WERI-Rb-1 (cell line): ENCODE results near the gene ANKRD33B.

Source experiments
- DNase-seq: peaks from one replicate; pipeline ENCODE4 v3.0.0-alpha.2; 2020
- H3K27ac ChIP-seq: fragments of 250-450 bp; sonication (Bioruptor Pico); 2 replicates; pipeline ENCODE4 v1.5.1; 2020; ENCODE audit warnings: mild to moderate bottlenecking, moderate library complexity
- H3K27me3 ChIP-seq: fragments of 250-450 bp; sonication (Bioruptor Pico); 2 replicates; pipeline ENCODE4 v1.5.1; 2021; ENCODE audit warnings: mild to moderate bottlenecking, low read depth, moderate library complexity; ENCODE audit not compliant: insufficient read depth, severe bottlenecking
- H3K36me3 ChIP-seq: fragments of 250-450 bp; sonication (Bioruptor Pico); 2 replicates; pipeline ENCODE4 v1.5.1; 2020; ENCODE audit warnings: mild to moderate bottlenecking, moderate library complexity
- H3K4me3 ChIP-seq: 2 replicates; pipeline ENCODE4 v1.5.1; 2011; ENCODE audit warnings: low read depth, mild to moderate bottlenecking, control low read depth, low read length
- H3K9me3 ChIP-seq: fragments of 250-450 bp; sonication (Bioruptor Pico); 2 replicates; pipeline ENCODE4 v1.5.1; 2021; ENCODE audit warnings: mild to moderate bottlenecking, moderate library complexity; ENCODE audit not compliant: severe bottlenecking
- TF ChIP-seq, protein P1 (sequence below): IDR thresholded peaks from 2 replicates; pipeline ENCODE4 v1.5.1; 2011; ENCODE audit warnings: low read depth, mild to moderate bottlenecking, control low read depth, inconsistent platforms, low read length

ANKRD33B gene

DNA sequence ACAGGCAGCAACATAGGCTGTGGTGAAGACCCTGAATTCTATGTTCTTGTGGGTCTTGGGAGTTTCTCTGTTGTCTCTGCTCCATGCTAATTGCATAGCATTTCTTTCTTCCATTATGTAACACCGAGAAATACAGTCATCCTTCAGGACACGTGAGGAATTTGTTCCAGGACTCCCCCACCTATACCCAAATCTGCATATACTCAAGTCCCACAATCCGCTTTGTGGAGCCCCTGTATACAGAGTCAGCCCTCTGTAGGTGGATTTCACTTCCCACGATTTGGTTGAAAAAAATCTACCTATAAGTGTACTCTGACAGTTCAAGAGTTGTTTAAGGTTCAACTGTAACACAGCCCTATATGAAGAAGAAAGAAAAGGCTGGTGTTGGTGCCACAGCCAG is 22.1 kb downstream of the ANKRD33B start:
- H3K9me3 ChIP-seq, result no peaks in the 10 kb centered on the region
- TF ChIP-seq, protein P1, sequence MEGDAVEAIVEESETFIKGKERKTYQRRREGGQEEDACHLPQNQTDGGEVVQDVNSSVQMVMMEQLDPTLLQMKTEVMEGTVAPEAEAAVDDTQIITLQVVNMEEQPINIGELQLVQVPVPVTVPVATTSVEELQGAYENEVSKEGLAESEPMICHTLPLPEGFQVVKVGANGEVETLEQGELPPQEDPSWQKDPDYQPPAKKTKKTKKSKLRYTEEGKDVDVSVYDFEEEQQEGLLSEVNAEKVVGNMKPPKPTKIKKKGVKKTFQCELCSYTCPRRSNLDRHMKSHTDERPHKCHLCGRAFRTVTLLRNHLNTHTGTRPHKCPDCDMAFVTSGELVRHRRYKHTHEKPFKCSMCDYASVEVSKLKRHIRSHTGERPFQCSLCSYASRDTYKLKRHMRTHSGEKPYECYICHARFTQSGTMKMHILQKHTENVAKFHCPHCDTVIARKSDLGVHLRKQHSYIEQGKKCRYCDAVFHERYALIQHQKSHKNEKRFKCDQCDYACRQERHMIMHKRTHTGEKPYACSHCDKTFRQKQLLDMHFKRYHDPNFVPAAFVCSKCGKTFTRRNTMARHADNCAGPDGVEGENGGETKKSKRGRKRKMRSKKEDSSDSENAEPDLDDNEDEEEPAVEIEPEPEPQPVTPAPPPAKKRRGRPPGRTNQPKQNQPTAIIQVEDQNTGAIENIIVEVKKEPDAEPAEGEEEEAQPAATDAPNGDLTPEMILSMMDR, result no peak
- H3K4me3 ChIP-seq, result no peak overlapping the region
- no peaks in the 10 kb centered on the region for H3K27me3 ChIP-seq
- DNase-seq, result no peak
- H3K36me3 ChIP-seq, result peaks cover 22% of the 10 kb centered on the region
- H3K27ac ChIP-seq, result no peak overlapping the region

DNA sequence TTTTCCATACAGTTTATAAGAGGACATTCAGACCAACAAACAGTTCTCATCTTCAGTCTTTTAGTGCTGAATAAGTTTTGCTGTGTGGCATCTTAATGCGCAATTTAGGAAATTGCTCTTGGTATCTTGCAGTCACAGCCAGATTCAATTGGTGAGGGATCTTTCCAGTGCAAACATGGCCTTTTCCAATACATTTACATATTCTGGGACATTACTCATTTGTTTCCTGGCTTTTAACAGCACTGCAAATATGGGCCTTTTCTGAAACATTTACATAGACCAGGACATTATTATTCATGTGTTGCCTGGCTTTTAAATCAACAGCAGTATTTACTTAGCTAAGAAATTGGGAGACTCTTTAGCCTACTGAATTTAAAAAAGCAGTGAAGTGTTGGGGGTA is 22.7 kb downstream of the ANKRD33B start:
- no peaks in the 10 kb centered on the region for H3K9me3 ChIP-seq
- no peaks in the 10 kb centered on the region for H3K27me3 ChIP-seq
- no peak overlapping the region for H3K27ac ChIP-seq
- peaks cover 20% of the 10 kb centered on the region for H3K36me3 ChIP-seq
- TF ChIP-seq, protein P1, result no peak
- DNase-seq, result no peak
- no peak overlapping the region for H3K4me3 ChIP-seq

DNA sequence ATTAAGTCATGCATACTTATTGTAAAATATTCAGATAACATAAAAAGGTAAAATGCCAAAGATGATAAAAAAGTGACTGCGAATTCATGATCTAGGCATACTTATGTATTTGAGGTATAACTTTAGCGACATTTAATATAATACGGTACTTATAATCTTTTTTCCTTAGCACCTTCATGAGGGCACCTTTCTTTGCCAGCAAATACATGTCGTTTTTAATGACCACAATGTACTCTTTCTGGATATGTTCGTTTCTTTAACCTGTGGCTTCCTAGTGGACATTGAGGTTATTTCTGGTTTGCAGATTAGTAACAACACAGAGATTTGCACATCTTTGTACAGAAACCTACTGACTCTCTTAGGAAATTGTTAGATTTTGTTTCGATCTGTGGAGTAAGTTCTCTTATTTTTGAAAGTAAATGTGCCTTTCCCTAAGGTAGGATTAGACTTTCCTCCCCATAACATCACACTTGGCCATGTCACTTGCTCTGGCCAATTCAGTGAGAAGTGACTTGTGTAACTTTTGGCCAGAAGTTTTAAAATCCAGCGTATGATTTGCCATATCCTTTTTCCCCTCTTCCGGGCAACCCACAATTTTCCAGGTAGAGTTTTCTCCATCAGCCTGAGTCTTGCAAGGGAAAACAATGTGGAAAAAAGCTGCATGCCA is 24.4 kb downstream of the ANKRD33B start:
- TF ChIP-seq, protein P1, result no peak
- Histone ChIP-seq H3K36me3 (peaks cover 16% of the 10 kb centered on the region), H3K27ac (no peak overlapping the region), H3K9me3 (no peaks in the 10 kb centered on the region), H3K27me3 (no peaks in the 10 kb centered on the region), H3K4me3 (no peak overlapping the region)
- no peak for DNase-seq

DNA sequence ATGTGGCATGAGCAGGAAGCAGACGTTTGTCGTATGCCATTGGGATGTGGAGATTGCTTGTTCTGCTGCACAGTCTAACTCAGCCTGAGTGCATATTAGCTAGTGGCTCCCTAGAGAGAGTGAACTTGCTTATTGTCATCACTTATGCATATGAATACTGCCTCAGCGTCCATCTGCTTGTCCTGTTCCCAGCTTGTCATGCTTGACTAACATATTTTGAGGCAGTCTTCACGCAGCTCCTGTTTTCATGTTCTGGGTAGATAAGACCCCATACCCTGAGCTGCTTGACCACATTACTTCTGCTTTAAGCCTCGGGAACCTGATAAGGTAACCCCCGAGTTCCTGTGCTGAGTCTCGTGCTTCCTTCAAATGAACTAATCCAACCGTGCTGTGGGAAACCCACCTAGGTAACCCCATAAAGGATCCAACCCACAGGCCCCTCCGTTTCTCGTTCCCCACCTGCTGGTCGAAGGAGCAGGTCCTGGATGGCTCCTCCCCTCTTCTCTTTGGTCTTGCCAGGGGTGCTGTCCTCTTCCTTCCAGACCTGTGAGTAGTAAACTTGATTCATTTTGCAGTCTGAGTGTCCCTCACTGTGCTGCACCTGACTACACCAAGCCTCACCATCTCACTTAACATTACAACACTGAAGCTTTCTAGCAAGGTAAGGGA is 25.0 kb downstream of the ANKRD33B start:
- Histone ChIP-seq H3K9me3 (no peaks in the 10 kb centered on the region), H3K27ac (no peak overlapping the region), H3K27me3 (no peaks in the 10 kb centered on the region), H3K4me3 (no peak overlapping the region), H3K36me3 (peaks cover 16% of the 10 kb centered on the region)
- TF ChIP-seq, protein P1, result no peak
- DNase-seq, result no peak

DNA sequence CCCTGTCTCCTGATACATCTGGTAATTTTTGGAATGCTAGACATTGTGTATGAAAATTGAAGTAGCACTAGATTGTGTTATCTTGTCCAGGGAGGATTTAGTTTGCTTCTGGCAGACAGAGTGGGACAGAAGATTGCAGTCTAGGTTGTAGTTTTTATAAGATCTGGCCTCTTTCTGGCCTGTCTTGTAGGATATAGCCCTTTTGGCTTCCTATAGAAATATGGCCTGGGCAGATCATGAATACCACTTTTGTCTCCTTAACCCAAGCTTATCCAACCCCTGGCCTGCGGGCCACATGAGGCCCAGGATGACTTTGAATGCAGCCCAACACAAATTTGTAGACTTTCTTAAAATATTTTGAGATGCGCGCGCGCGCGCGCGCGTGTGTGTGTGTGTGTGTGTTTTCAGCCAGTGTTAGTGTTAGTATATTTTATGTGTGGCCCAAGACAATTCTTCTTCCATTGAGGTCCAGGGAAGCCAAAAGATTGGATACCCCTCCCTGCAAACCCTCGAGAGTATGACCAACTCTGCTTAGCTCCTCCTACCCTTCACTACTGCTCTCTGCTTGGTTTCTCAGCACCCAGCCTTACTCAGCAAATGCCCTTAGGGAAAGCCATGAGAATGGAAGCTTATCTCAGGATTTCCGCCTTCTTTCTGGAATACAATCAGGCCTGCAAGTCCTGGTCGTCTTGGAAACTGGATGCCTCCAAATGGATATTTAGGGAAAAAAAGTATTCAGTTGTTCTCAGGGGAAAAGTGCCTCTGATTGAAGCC is 26.5 kb downstream of the ANKRD33B start:
- TF ChIP-seq, protein P1, result no peak
- H3K27ac ChIP-seq, result no peak overlapping the region
- DNase-seq, result no peak
- H3K9me3 ChIP-seq, result no peaks in the 10 kb centered on the region
- no peaks in the 10 kb centered on the region for H3K27me3 ChIP-seq
- peaks cover 15% of the 10 kb centered on the region for H3K36me3 ChIP-seq
- no peak overlapping the region for H3K4me3 ChIP-seq
